H9 (cell line): ENCODE results near the gene CXXC5. TPM values are rescaled to one million over a fixed set of nuclear protein-coding genes. Genes with fewer than 3 reads are reported as not detected.

ENCODE experiments used
- DNase-seq: peaks from one replicate; pipeline ENCODE4 v3.0.0-alpha.2; 2017
- H2AFZ ChIP-seq: one replicate; pipeline ENCODE4 v1.6.1; 2013; ENCODE audit warnings: mild to moderate bottlenecking, low read length, control low read depth, moderate library complexity
- H2AK5ac ChIP-seq: 2 replicates; pipeline ENCODE4 v1.6.1; 2013; ENCODE audit warnings: low read length, control low read depth, mixed read lengths; ENCODE audit not compliant: insufficient read length
- H2BK120ac ChIP-seq: one replicate; pipeline ENCODE4 v1.6.1; 2013; ENCODE audit warnings: low read depth, mild to moderate bottlenecking, low read length, control low read depth, inconsistent platforms; ENCODE audit not compliant: poor library complexity, severe bottlenecking
- H2BK12ac ChIP-seq: 2 replicates; pipeline ENCODE4 v1.6.1; 2013; ENCODE audit warnings: low read length, control low read depth, mixed read lengths, low read depth; ENCODE audit not compliant: insufficient read length
- H2BK15ac ChIP-seq: 2 replicates; pipeline ENCODE4 v1.6.1; 2013; ENCODE audit warnings: low read depth, low read length, control low read depth
- H2BK20ac ChIP-seq: one replicate; pipeline ENCODE4 v1.6.1; 2013; ENCODE audit warnings: low read depth, mild to moderate bottlenecking, low read length, control low read depth, inconsistent platforms; ENCODE audit not compliant: poor library complexity, severe bottlenecking
- H2BK5ac ChIP-seq: 2 replicates; pipeline ENCODE4 v1.6.1; 2013; ENCODE audit warnings: low read length, control low read depth, mixed read lengths; ENCODE audit not compliant: insufficient read length
- H3K14ac ChIP-seq: 2 replicates; pipeline ENCODE4 v1.6.1; 2013; ENCODE audit warnings: low read length, control low read depth; ENCODE audit not compliant: insufficient read depth
- H3K18ac ChIP-seq: 2 replicates; pipeline ENCODE4 v1.6.1; 2013; ENCODE audit warnings: low read depth, mild to moderate bottlenecking, mixed read lengths, low read length, control low read depth; ENCODE audit not compliant: insufficient read length
- H3K23ac ChIP-seq: 2 replicates; pipeline ENCODE4 v1.6.1; 2013; ENCODE audit warnings: low read length, control low read depth, mixed read lengths, low read depth; ENCODE audit not compliant: insufficient read length
- H3K23me2 ChIP-seq: 2 replicates; pipeline ENCODE4 v1.6.1; 2013; ENCODE audit warnings: low read depth, mild to moderate bottlenecking, mixed read lengths, low read length, control low read depth; ENCODE audit not compliant: insufficient read length, poor library complexity, severe bottlenecking
- H3K27ac ChIP-seq: 2 replicates; pipeline ENCODE4 v1.5.1; 2013; ENCODE audit warnings: low read length, control low read depth, mixed read lengths, low read depth; ENCODE audit not compliant: insufficient read length
- H3K27me3 ChIP-seq: 2 replicates; pipeline ENCODE4 v1.6.1; 2013; ENCODE audit warnings: low read length, control low read depth, inconsistent platforms; ENCODE audit not compliant: insufficient read depth
- H3K4ac ChIP-seq: 2 replicates; pipeline ENCODE4 v1.6.1; 2013; ENCODE audit warnings: low read depth, mild to moderate bottlenecking, control low read depth, inconsistent platforms, low read length, moderate library complexity
- H3K4me1 ChIP-seq: 2 replicates; pipeline ENCODE4 v1.6.1; 2013; ENCODE audit warnings: low read length, control low read depth, inconsistent platforms; ENCODE audit not compliant: insufficient read depth
- H3K4me2 ChIP-seq: 2 replicates; pipeline ENCODE4 v1.6.1; 2013; ENCODE audit warnings: low read length, control low read depth, mixed read lengths; ENCODE audit not compliant: insufficient read length, insufficient read depth
- H3K56ac ChIP-seq: 2 replicates; pipeline ENCODE4 v1.6.1; 2013; ENCODE audit warnings: low read depth, mild to moderate bottlenecking, mixed read lengths, low read length, control low read depth; ENCODE audit not compliant: insufficient read length
- H3K79me1 ChIP-seq: 2 replicates; pipeline ENCODE4 v1.6.1; 2013; ENCODE audit warnings: low read depth, mild to moderate bottlenecking, moderate library complexity, low read length, control low read depth, inconsistent platforms; ENCODE audit not compliant: insufficient read depth, poor library complexity, severe bottlenecking
- H3K79me2 ChIP-seq: 2 replicates; pipeline ENCODE4 v1.6.1; 2013; ENCODE audit warnings: low read length, control low read depth, inconsistent platforms; ENCODE audit not compliant: insufficient read depth
- H3K9ac ChIP-seq: 2 replicates; pipeline ENCODE4 v1.6.1; 2013; ENCODE audit warnings: low read length, control low read depth, mixed read lengths; ENCODE audit not compliant: insufficient read length; ENCODE audit errors: extremely low read depth
- H3K9me3 ChIP-seq: one replicate; pipeline ENCODE4 v1.6.1; 2013; ENCODE audit warnings: low read depth, low read length, inconsistent platforms; ENCODE audit not compliant: control insufficient read depth
- H3T11ph ChIP-seq: one replicate; pipeline ENCODE4 v1.6.1; 2013; ENCODE audit warnings: mild to moderate bottlenecking, low read length, control low read depth, inconsistent platforms
- H4K20me1 ChIP-seq: one replicate; pipeline ENCODE4 v1.6.1; 2013; ENCODE audit not compliant: control insufficient read depth, insufficient read length, insufficient read depth
- H4K5ac ChIP-seq: 2 replicates; pipeline ENCODE4 v1.6.1; 2013; ENCODE audit warnings: low read depth, mild to moderate bottlenecking, mixed read lengths, low read length, control low read depth; ENCODE audit not compliant: insufficient read length
- H4K8ac ChIP-seq: replicated peaks from 2 replicates; pipeline ENCODE4 v1.6.1; 2013; ENCODE audit warnings: low read length, control low read depth, mixed read lengths, low read depth; ENCODE audit not compliant: insufficient read length
- H4K91ac ChIP-seq: 2 replicates; pipeline ENCODE4 v1.6.1; 2013; ENCODE audit warnings: low read depth, mild to moderate bottlenecking, moderate library complexity, mixed read lengths, low read length, control low read depth; ENCODE audit not compliant: insufficient read length
- H3K27ac Mint-ChIP-seq, 3 experiments: 2 replicates in 2 of 3; 3 replicates in 1 of 3; pipeline ENCODE4 v1.8.0; 2020 to 2021; ENCODE audit warnings: mixed read lengths in 3 of 3, mild to moderate bottlenecking in 1 of 3, moderate library complexity in 1 of 3
- H3K27me3 Mint-ChIP-seq: 2 replicates; pipeline ENCODE4 v1.8.0; 2021; ENCODE audit warnings: low read depth, mild to moderate bottlenecking, moderate library complexity, mixed read lengths
- H3K36me3 Mint-ChIP-seq, 3 experiments: 2 replicates in 2 of 3; 3 replicates in 1 of 3; pipeline ENCODE4 v1.8.0; 2020 to 2021; ENCODE audit warnings: low read depth in 3 of 3, mixed read lengths in 3 of 3; ENCODE audit not compliant: insufficient read depth in 1 of 3
- H3K4me1 Mint-ChIP-seq, 2 experiments: 2 replicates each; pipeline ENCODE4 v1.8.0; 2020; ENCODE audit warnings: mixed read lengths in 2 of 2
- H3K4me3 Mint-ChIP-seq, 2 experiments: 2 replicates in 1 of 2; 3 replicates in 1 of 2; pipeline ENCODE4 v1.8.0; 2020 to 2021; ENCODE audit warnings: mild to moderate bottlenecking in 2 of 2, mixed read lengths in 2 of 2, moderate library complexity in 1 of 2
- H3K9me3 Mint-ChIP-seq, 2 experiments: 2 replicates in 1 of 2; 3 replicates in 1 of 2; pipeline ENCODE4 v1.8.0; 2020; ENCODE audit warnings: mild to moderate bottlenecking in 2 of 2, mixed read lengths in 2 of 2, moderate library complexity in 1 of 2
- WGBS: extraction: QIAGEN DNeasy Blood & Tissue Kit; methylation state at CpG from one replicate; pipeline ENCODE4 v1.1.7; 2013; ENCODE audit warnings: missing lambda C conversion rate, low lambda C conversion rate, mixed read lengths; ENCODE audit not compliant: insufficient read length; ENCODE audit errors: extremely low coverage; 5-methylcytosine and 5-hydroxymethylcytosine counted together
- total RNA-seq: library from RNA; stranded (reverse); gene quantifications from 2 replicates; pipeline ENCODE4 v1.2.1, GENCODE V29; 2021
- TF ChIP-seq, protein P1 (sequence below): fragments of 200-600 bp; sonication (generic); conservative IDR thresholded peaks from 3 replicates; pipeline ENCODE4 v1.8.0; 2021; ENCODE audit warnings: antibody characterized with exemption, mild to moderate bottlenecking

CXXC5 gene
- total RNA-seq, 1 experiment from 2014 or later = 105 TPM

- H3K27me3 ChIP-seq = no peaks in the 10 kb centered on the region; the same call in 1 of the 2 replicates
- H3K79me1 ChIP-seq = no peaks in the 10 kb centered on the region
- no peak overlapping the region for H2BK15ac ChIP-seq
- no peak overlapping the region for H3T11ph ChIP-seq
- DNase-seq = no peak
- no peak overlapping the region for H3K27ac ChIP-seq
- Mint-ChIP-seq H3K27ac (no peak overlapping the region), H3K9me3 (no peaks in the 10 kb centered on the region), H3K4me3 (no peak overlapping the region), H3K4me1 (peaks cover 47 to 59% of the 10 kb centered on the region in 2 experiments), H3K27me3 (peaks cover 42% of the 10 kb centered on the region), H3K36me3 (peaks cover 0 to 2% (median 0%) of the 10 kb centered on the region in 3 experiments; a peak in 2 of 7 replicates)
- peaks cover 7% of the 10 kb centered on the region for H3K23me2 ChIP-seq
- H2BK120ac ChIP-seq = no peak overlapping the region
- no peaks in the 10 kb centered on the region for H4K20me1 ChIP-seq
- no peak overlapping the region for H2BK12ac ChIP-seq
- H3K4me1 ChIP-seq = peaks cover 9% of the 10 kb centered on the region
- H2AFZ ChIP-seq = no peak overlapping the region
- H2BK20ac ChIP-seq = no peak overlapping the region
- WGBS = no CpG with 5 or more reads among the region's 1 CpG
- no peak overlapping the region for H3K9ac ChIP-seq
- H3K56ac ChIP-seq = no peak overlapping the region
- no peak overlapping the region for H3K18ac ChIP-seq
- H3K79me2 ChIP-seq = no peaks in the 10 kb centered on the region
- no peak overlapping the region for H2AK5ac ChIP-seq
- no peak overlapping the region for H2BK5ac ChIP-seq
- H4K91ac ChIP-seq = no peak overlapping the region
- no peaks in the 10 kb centered on the region for H3K9me3 ChIP-seq
- no peak overlapping the region for H4K5ac ChIP-seq
- H4K8ac ChIP-seq = no peak overlapping the region
- H3K23ac ChIP-seq = no peak overlapping the region
- H3K4me2 ChIP-seq = no peak overlapping the region
- H3K4ac ChIP-seq = no peak overlapping the region
- TF ChIP-seq, protein P1, sequence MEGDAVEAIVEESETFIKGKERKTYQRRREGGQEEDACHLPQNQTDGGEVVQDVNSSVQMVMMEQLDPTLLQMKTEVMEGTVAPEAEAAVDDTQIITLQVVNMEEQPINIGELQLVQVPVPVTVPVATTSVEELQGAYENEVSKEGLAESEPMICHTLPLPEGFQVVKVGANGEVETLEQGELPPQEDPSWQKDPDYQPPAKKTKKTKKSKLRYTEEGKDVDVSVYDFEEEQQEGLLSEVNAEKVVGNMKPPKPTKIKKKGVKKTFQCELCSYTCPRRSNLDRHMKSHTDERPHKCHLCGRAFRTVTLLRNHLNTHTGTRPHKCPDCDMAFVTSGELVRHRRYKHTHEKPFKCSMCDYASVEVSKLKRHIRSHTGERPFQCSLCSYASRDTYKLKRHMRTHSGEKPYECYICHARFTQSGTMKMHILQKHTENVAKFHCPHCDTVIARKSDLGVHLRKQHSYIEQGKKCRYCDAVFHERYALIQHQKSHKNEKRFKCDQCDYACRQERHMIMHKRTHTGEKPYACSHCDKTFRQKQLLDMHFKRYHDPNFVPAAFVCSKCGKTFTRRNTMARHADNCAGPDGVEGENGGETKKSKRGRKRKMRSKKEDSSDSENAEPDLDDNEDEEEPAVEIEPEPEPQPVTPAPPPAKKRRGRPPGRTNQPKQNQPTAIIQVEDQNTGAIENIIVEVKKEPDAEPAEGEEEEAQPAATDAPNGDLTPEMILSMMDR = no peak
- H3K14ac ChIP-seq = no peak overlapping the region
Observed at GRCh38 chr5:139694556-139695177, 46.5 kb downstream of the CXXC5 start.
